NCI-H146 treated with DMSO at 0.1 percent for 48 hours (cell line): ENCODE measurements around the gene PHF14.

Source experiments
- DNase-seq: peaks from one replicate; lab custom pipeline; 2025; ENCODE audit not compliant: unreplicated experiment; lab: John Stamatoyannopoulos, UW

PHF14 gene

DNA sequence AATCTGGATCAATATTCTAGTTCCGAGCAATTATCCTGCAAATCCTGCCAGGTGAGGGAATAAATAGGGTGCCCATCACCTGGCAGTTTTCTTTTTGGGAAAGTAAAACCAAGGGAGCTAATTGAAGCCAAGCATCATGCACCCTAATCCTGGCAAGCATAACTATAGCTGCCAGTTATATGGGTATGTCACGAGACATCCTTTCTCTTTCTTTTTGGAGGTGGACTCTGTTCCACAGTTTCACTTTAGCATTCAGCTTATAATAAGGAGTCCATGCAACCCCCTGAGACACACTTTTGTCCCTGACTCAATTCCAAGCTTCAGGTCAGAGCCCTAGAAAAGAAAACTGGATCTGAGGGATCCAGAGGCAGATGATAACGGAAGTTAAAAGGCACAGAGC is 222.5 kb downstream of the PHF14 start:
- DNase-seq = no peak

DNA sequence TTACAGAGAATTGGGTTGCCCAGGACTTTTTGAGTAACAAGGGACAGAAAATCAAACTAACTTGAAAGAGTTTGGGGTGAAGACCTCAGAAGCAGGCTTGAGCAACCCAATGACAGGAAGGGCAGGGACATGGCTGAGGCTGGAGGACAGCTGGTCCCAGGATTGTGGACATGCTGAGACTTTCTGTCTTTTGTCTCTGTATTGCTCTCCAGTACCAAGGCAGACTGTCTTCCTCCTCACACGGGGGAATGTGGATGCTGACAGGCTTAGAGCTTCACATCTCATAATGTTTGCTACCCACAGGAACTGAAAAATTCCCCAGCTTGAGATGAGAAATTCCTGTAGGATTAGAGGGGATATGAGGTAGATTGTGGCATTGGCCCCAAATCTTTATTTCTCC is 229.6 kb downstream of the PHF14 start:
- DNase-seq = no peak

DNA sequence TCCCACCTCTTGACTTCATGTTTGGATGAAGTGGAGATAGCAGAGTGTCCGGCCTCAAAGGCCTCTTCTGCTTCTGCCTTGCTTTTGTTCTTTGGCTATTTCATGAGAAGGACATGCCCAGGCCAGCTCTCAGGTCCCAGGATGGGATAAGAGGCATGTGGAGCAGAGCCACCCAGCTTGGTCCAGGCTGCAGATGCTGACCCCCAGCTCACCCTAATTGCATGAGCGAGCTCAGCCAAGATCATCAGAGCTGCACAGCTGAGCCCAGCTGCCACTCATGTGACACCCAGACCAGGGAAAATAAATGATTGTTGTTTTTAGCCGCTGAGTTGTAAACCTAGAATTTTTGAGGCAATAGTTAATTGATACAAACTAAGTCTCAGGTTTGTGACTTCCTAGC is 230.0 kb downstream of the PHF14 start:
- no peak for DNase-seq

- peak; percentile 48 for DNase-seq
These were observed 232.7 kb downstream of the PHF14 start for GRCh38 chr7:11206177-11206899.

DNA sequence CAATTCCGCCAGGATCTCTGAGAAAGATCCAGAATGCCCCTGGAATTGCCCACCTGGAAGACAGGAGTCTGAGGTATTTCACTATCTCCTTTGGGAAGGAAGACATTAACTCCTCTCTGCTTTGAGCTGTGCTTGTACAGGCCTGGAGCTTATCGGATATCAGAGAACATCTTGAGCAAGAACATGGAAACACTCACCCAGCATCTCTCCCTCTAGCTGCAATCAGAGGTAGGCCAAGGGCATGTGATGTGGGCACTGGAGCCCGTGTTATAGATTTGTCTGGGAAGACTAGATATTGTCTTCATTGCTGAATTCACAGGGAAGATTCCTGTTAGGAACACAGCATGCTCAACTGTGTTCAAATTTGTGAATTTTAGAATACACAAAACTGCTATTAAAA is 233.9 kb downstream of the PHF14 start:
- DNase-seq = no peak

GRCh38 chr7:11208883-11209465 is 235.3 kb downstream of the PHF14 start:
- no peak for DNase-seq

- DNase-seq = no peak
These were observed 236.7 kb downstream of the PHF14 start for GRCh38 chr7:11210374-11210773.

- peak; percentile 60 for DNase-seq
These were observed 238.5 kb downstream of the PHF14 start for GRCh38 chr7:11212080-11212711.

DNA sequence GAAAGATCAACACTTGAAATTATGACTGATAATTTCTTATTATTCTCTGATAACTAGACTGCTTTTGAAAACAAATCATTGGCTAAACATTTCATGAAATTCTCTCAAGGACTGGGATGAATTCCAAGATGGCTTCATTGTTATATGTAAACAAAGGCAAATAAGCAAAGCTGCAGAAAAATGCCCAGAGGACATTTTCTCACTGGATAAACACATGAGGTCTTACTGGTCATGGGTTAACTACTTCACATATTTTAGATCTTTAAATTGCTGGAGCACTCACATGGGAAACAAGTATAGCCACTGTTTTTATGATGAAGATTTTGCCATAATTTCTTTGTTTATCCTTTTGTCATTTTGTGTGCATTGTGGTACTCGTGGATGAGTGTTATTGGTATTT is 239.1 kb downstream of the PHF14 start:
- no peak for DNase-seq

DNA sequence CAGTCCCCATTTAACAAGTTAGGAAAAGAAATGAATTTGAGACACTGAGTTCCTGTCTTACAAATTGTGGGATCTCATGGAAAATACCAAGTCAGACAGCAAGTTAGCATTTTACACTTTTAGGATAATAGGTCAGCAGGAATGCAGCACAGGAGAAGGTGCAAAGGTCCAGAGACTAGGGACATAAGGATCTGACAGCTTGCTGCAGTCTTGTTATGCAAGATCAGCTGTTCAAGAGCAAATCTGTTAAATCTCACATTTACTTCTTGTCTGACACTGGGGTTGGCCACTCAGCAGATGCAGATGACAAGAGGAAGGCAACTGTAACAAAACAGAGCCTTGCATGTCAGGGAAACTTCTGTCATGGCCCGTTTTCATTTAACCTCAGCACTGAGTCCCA is 239.6 kb downstream of the PHF14 start:
- DNase-seq = no peak

GRCh38 chr7:11216276-11216675 is 242.6 kb downstream of the PHF14 start:
- no peak for DNase-seq

- no peak for DNase-seq
These were observed 244.3 kb downstream of the PHF14 start for GRCh38 chr7:11217848-11218565.
